GM18498 (cell line): ENCODE measurements around the gene NSUN6.

Source experiments
- ATAC-seq: cut with Tn5 transposase; IDR thresholded peaks from one replicate; pipeline ENCODE4 v1.9.1; 2021; ENCODE audit warnings: mild to moderate bottlenecking, moderate library complexity; ENCODE audit not compliant: unreplicated experiment

Gene NSUN6

GRCh38 chr10:18565006-18565405, 86.4 kb downstream of the NSUN6 start:
- ATAC-seq: no peak

DNA sequence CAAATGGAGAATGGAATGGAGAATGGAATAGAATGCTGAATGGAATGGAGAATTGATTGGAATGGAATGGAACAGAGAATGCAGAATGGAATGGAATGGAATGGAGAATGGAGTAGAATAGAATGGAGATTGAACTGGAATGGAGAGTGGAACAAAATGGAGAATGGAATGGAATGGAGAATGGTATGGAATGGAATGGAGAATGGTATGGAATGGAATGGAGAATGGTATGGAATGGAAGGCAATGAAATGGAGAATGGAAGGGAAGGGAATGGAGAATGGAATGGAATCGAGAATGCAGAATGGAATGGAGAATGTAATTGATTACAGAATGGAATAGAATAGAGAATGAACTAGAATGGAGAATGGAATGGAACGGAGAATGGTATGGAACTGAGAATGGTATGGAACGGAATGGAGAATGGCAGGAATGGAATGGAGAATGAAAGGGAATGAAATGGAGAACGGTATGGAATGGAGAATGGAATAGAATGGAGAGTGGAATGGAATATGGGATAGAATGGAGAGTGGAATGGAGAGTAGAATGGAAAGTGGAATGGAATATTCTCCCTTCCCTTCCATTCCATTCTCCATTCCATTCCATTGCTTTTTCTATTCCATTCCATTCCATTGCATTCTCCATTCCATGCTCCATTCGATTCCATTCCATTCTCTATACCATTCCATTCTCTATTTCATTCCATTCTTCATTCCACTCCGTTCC, 88.2 kb downstream of the NSUN6 start:
- no peak for ATAC-seq

GRCh38 chr10:18561861-18562551, 89.4 kb downstream of the NSUN6 start:
- no peak for ATAC-seq

GRCh38 chr10:18557960-18558359, 93.4 kb downstream of the NSUN6 start:
- ATAC-seq: no peak

- no peak for ATAC-seq
Measured at GRCh38 chr10:18556522-18557147, 94.8 kb downstream of the NSUN6 start.

- no peak for ATAC-seq
Measured at GRCh38 chr10:18554479-18554878, 96.9 kb downstream of the NSUN6 start.

DNA sequence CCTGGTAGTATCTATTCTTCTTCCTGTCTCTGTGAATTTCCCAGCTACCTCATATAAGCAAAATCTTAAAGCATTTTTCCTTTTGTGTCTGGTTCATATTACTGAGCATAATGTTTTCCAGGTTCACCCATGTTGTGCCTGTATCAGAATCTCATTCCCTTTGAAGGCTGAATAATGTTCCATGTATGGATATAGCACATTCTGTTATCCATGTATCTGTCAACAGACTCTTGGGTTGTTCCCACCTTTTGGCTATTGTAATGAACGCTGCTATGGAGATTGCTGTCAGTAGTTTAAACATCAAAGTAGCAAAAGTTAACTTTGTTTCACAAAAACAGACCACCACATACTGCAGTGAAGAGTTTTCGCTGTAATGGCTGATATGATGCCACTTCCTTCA, 99.9 kb downstream of the NSUN6 start:
- no peak for ATAC-seq

GRCh38 chr10:18549105-18549504, 102.3 kb downstream of the NSUN6 start:
- no peak for ATAC-seq

DNA sequence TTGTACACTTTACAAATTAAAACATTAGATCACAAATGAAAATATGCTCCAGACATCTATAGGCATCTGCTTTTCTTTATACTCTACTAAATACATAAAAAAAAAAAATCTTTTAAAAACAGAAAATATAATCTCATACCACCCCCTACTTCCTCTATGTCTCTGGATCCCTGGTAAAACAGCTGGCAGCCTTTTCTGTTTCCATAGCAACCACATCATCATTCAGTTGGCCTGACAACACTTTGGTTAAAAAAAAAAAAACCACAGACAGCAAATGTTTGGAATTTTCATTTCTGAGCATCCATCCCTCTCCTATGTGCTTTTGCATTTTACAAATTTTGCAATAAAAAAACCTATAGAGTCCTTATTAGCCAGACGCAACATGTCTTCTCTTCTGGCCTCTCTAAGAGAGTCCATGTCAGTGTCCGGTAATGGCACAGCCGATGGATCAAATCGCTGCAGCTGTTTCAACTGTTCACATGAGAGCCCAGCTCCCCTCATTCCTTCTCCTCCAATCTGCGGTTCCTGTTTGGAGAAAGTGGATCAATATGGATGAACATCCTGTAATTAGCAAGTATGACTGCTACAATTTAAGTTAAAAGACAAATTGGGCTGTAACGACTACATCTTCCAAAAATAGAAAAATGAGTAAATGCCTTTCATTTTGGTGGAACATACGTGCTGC, 105.6 kb downstream of the NSUN6 start:
- ATAC-seq: no peak

DNA sequence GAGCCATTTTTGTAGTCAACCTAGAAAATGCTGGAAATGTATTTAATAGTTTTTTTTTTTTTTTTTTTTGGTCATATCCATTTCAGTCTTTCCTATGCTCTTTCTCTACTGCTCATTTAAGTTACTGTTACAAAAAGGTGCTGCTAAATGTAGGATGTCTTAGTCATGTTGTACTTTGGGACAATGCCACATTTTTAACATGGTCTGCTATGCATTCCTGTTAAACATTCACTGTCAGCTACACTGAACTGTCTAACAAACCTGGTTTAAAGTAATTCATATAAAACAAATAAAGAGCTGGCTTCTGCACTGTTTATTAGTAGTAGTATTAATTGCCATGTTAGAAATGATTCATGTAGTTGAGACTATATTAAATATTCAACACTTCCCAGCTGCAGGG, 108.6 kb downstream of the NSUN6 start:
- ATAC-seq: no peak

- no peak for ATAC-seq
Measured at GRCh38 chr10:18540195-18540594, 111.2 kb downstream of the NSUN6 start.

- no peak for ATAC-seq
Measured at GRCh38 chr10:18539335-18539734, 112.1 kb downstream of the NSUN6 start.

- ATAC-seq: no peak
Measured at GRCh38 chr10:18533896-18534295, 117.5 kb downstream of the NSUN6 start.

DNA sequence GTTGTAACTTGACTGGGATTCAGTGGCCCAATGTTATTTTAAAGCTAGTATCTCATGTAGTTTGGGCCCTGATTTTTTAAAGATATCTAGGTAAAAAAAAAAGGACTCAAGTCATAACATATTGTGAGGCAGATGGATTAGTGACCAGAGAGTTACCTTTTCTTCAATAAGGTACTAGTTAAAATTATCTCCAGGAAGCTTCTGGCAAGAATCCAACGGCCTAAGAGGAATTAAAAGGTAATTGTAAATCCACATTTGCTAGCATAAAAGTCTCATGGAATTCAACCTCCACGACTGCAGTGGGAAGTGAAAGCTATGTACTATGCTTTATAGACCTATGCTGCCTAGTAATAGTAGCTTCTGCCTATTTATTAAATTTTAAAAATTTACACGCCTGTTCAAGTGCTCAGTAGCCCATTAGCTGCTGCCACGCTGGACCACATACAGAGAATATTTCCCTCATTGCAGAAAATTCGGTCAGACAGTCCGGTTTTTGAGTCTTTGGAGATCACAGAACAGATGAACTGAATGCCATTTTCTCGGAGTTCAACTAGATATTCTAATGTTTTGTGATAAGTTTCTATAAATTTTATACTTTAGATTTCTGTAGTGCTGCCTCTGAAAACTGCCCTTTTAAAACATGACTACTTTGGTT, 118.4 kb downstream of the NSUN6 start:
- ATAC-seq: no peak

DNA sequence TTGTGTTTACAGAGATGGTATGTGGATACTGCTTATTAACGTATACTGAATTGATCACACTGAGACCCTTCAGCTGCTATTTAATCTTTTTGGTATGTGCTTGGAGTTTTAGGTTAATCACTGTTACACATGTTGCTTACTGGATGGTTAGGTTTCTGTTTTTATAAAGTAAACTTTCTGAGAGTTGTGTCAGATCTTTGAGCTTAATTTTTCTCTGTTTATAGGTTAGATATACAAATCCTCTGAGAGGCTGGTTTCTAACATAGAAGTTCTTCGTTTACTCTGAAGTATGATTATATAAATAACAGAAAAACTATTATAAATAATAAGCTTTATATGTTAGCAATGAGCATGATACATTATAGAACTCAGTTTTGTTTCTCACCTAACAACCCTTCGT, 123.1 kb downstream of the NSUN6 start:
- no peak for ATAC-seq

DNA sequence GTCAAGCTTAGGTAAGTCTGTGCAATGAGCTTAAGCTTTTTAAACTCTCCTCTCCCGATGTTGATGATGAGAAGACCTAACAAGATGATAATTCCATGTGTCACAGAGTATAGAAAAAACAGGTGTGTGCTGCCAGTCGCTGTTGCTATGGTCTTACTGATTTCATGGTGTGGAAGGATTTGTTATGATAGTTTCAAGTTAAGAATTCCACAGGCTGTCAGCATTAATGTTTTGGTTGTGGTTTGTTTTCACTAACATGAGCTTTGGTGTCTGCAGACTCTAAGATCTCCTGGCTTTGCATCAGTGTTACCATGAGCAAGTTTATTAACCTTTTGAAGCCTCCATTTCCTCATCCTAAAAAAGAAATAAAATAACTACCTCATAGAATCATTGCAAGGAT, 123.7 kb downstream of the NSUN6 start:
- no peak for ATAC-seq

DNA sequence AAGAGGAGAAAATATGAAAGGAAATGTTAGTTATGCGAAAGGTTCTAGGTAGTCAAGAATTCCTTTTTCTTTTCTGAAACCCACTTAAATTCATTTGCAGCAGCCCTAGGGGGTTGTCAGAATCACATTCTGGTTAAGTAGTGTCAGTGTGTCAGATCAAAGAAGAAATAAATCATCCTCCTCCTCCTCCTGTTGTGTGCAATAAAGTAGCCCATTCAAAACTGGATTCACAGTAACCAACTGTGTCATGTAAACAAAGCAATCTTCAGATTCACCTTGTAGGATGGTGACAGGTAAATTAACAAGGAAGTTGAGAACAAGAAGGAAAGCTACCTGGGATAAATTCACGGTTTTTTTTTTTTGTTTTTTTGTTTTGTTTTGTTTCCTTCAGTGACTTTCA, 127.5 kb downstream of the NSUN6 start:
- no peak for ATAC-seq

DNA sequence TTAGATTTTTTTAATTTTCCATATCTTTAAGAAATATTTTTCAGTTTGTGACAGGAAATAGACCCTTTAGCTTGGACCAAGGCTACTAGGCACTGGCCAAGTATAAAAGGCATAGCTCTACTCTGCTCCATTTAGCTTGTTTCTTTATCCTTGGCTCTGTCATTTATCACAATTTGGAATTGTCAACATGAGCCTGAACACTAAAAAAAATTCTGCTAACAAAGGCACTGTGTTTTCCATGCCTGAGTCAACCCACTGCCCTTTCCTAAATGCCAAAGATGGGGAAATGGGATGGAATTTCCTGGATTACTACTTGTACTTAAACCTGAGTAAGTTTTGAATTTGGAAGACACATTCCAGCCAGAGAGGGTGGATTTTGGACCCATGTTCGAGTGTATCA, 128.4 kb downstream of the NSUN6 start:
- no peak for ATAC-seq

GRCh38 chr10:18516851-18517250, 134.5 kb downstream of the NSUN6 start:
- ATAC-seq: no peak

DNA sequence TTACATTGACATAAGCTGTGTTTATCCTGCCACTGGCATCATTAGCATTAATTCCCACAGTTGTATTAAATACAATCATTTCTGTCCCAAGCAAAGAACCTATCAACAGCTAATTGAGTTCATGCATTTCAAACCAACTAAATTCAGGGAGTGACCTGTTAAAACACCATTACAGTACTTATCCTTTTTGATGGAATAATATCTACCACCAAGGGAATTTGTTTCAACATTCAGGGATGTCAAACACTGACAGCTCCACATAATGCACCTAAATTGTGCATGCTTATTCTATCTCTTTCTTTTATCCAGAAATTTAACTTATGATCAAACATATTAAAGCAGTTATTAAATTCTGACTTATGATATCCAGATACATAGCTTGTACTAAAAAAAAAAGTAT, 136.8 kb downstream of the NSUN6 start:
- no peak for ATAC-seq

DNA sequence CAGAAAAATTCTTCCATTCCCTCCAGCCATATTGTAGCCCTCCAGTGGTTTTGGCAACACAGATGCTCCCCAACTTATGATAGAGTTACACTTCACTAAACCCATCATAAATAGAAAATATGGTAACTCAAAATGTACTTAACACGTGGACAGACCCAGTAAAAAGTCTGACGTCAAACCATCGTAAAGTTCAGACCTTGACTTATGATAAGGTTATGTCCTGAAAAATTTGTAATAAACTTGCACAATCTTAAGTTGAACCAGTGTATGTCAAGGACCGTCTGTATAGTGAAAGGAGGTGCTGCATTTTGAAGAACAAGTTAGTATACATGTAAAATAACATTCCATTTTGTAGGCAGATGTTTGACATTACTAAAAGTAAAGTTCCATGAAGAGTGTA, 142.8 kb downstream of the NSUN6 start:
- no peak for ATAC-seq
